Activated T-helper 17 cell treated with anti-CD3 and anti-CD28 coated beads, Interleukin-2, amount 50 U/mL, for 72 hours (primary cell): ENCODE data around the gene KIF1A. TPM values are rescaled to one million over a fixed set of nuclear protein-coding genes. Genes with fewer than 3 reads are reported as not detected.

Source experiments
- ATAC-seq: fragments of 150-1000 bp; cut with Tn5 transposase; replicated peaks from 2 replicates; pipeline ENCODE4 v1.10.0; 2021; ENCODE audit warnings: mild to moderate bottlenecking, moderate library complexity
- H3K27ac Mint-ChIP-seq: one replicate; pipeline ENCODE4 v1.8.0; 2022; ENCODE audit warnings: mixed read lengths
- H3K27me3 Mint-ChIP-seq: one replicate; pipeline ENCODE4 v1.8.0; 2022; ENCODE audit warnings: mixed read lengths
- H3K36me3 Mint-ChIP-seq: one replicate; pipeline ENCODE4 v1.8.0; 2022; ENCODE audit warnings: low read depth, mild to moderate bottlenecking, mixed read lengths
- H3K4me1 Mint-ChIP-seq: one replicate; pipeline ENCODE4 v1.8.0; 2022; ENCODE audit warnings: mixed read lengths
- H3K4me3 Mint-ChIP-seq: one replicate; pipeline ENCODE4 v1.8.0; 2022; ENCODE audit warnings: mild to moderate bottlenecking, mixed read lengths
- H3K9me3 Mint-ChIP-seq: one replicate; pipeline ENCODE4 v1.8.0; 2022; ENCODE audit warnings: mixed read lengths
- total RNA-seq, 2 donors: library from RNA; stranded (reverse); gene quantifications; one replicate each; pipeline ENCODE4 v1.2.3, GENCODE V29; 2022

The KIF1A gene
- total RNA-seq, 2 donors from 2014 or later: 0.37 to 1.1 TPM

DNA sequence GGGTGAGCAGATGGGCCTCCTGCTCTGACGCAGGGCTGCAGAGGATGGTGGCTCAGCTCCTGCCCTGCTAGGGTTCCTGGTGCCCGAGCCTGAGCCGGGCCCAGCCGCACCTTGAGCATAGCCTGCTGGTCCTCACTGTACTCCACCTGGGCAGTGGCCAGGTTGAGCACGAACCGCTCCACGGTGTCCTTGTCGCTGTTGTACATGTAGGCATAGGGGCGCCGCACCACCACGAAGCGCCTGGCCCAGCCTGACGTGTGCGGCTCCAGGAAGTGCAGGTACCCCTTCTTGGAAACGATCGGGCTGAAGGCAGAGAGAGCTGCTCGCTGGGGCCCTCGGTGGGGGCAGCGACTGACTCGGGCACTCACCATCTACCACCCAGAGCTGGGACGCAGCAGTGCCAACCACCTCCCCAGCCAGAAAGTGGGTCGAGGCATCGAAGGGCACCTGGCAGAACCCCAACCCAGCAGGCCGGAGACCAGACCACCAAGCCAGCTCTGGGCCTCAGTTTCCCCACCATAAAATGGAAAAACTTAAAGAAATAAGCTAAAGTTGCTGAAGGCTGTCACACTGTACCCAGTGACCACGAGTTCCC is 101.0 kb downstream of the KIF1A start:
- ATAC-seq: no peak
- H3K4me3 Mint-ChIP-seq: no peak overlapping the region
- no peaks in the 10 kb centered on the region for H3K4me1 Mint-ChIP-seq
- H3K27me3 Mint-ChIP-seq: peaks cover 3% of the 10 kb centered on the region
- H3K27ac Mint-ChIP-seq: no peak overlapping the region
- no peaks in the 10 kb centered on the region for H3K36me3 Mint-ChIP-seq
- H3K9me3 Mint-ChIP-seq: no peaks in the 10 kb centered on the region

DNA sequence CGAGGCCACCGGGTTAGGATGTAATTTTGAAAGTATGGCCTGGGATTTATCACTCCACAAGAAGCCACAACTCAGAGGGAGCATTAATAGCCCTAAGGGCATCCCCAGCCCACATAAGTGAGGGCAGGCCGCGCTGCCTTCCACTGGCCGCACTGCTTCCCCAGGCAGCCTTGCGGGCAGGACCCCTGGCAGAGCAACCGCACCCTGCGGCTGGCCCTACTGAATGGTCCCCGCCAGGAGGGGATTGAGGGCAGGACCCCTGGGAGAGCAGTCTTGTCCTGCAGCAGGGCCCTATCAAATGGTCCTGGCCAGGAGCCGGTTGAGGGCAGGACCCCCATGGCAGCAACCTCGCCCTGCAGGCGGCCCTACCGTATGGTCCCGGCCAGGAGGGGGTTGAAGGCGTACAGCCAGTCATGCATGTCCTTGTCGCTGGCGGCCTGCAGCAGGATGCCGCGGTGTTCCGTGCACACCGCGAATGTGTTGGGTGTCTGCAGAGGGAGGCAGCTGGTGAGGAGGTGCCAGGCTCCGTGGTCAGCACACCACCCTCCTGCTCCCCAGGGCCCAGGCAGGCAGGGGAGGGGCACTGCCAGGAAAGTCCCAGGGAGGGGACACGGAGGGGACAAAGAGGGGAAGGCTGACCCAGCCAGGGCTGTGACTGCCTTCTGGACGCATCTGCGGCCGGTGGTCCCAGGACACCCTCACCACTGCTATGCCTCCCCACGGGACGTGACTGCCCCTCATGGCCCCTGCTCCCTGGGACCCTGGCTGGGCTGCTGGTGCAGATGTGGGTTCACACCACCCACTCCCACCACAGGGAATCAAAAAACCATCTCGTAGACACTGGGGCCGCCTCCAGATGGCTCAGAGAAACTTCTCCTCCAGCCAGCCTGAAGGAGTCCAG is 102.1 kb downstream of the KIF1A start:
- ATAC-seq: no peak
- Mint-ChIP-seq H3K27ac (no peak overlapping the region), H3K36me3 (no peaks in the 10 kb centered on the region), H3K27me3 (peaks cover 3% of the 10 kb centered on the region), H3K4me1 (no peaks in the 10 kb centered on the region), H3K4me3 (no peak overlapping the region), H3K9me3 (no peaks in the 10 kb centered on the region)

DNA sequence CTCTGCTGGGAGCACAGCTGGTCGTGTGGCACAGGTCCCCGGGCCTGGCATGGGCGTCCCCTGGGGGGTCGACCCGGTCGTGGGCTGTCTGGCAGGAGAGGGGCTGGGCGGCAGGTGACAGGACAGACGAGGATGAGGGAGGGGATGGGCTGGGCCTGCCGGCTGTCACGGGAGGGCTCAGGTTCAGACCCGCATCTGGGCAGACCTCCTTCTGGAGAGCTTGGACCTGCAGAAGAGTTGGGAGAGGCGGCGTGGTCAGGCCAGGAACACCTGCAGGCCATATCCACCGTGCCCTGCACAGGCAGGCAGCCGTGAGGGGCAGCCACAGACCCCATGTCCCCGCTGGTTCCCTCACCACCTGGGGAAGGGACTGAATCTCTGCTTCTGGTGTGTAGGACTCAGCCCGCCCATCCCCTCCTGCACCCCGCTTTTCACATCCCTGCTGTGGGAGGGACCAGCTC is 102.8 kb downstream of the KIF1A start:
- no peak overlapping the region for H3K4me3 Mint-ChIP-seq
- no peak overlapping the region for H3K27ac Mint-ChIP-seq
- H3K4me1 Mint-ChIP-seq: no peaks in the 10 kb centered on the region
- no peaks in the 10 kb centered on the region for H3K36me3 Mint-ChIP-seq
- no peak for ATAC-seq
- peaks cover 3% of the 10 kb centered on the region for H3K27me3 Mint-ChIP-seq
- no peaks in the 10 kb centered on the region for H3K9me3 Mint-ChIP-seq

DNA sequence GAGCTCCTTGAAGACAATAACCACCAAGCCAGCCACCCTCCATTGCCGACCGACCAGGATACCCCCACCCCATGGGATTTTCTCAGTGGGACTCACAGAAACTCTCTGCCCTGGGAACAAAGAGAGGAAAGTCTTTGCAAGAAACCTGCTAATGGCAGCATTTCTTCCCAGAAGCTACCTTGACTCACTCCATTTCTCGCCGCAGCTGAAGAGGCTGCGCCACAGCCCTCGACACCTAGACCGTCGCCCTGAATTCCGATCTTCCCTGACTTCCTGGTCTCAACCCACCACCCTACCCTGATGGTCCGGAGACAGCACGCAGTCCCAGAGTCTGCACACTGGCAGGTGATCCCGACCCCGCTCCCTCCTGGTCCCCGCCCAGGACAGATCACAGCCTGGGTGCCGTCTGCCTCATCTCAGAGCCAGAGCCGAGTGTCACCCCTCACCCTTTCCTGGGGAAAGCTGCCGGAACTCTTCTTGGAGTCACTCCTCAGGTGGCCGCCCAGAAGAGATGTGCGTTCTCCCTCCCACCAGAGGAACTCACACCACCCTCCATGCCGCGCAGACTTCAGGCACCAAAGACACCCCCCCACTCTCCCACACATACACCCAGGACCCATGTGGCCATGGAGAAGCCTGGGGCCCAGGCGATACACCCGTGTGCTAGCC is 103.8 kb downstream of the KIF1A start:
- ATAC-seq: no peak
- no peaks in the 10 kb centered on the region for H3K9me3 Mint-ChIP-seq
- H3K36me3 Mint-ChIP-seq: no peaks in the 10 kb centered on the region
- no peak overlapping the region for H3K27ac Mint-ChIP-seq
- peaks cover 3% of the 10 kb centered on the region for H3K27me3 Mint-ChIP-seq
- H3K4me1 Mint-ChIP-seq: no peaks in the 10 kb centered on the region
- H3K4me3 Mint-ChIP-seq: no peak overlapping the region

DNA sequence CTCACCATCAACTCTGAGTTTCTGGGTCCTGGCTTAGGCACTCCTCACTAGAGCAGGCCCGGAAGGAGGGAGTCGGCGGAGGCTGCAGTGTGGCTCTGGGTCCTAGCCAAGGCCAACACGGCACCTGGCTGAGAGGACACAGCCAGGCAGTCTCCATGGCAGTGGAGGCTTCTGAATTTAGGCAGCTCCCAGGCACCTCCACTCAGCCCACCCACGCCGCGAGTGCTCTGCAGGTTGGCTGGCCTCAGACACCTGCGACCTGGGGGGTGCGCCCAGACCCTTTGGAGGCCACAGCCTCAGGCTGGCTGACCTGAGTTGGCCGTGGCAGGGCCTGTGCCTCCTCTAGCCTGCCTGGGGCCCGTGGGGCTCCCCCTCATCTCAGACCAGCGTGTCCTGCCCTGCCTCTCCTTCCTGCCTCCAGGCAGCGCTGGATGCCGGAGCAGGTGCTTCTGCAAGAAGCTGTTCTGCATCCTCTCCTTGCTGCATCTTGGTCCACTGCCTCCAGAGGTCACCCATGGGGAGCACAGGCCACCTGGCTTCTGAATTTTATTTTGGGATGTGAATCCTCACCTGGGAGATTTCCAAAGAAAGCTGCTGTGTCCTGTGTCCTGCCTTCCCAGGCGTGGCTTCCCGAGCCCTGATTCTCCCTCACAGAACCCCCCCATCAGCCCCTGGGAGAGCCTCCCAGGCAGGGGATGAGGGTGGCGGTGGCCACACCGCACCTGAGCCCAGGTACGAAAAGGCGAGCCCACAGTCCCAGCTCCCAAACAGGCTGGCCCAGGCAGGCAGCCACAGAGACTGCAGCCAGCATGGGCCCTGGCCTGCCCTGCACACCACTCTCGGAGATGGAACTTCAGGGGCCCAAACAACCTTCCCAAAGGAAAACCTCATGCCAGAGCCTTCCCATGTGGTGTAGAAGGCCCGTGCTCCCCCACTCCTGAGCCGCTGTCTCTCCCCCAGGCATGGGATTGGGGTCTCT is 105.0 kb downstream of the KIF1A start:
- H3K9me3 Mint-ChIP-seq: no peaks in the 10 kb centered on the region
- ATAC-seq: no peak
- no peak overlapping the region for H3K27ac Mint-ChIP-seq
- no peak overlapping the region for H3K4me3 Mint-ChIP-seq
- peaks cover 3% of the 10 kb centered on the region for H3K27me3 Mint-ChIP-seq
- no peaks in the 10 kb centered on the region for H3K36me3 Mint-ChIP-seq
- no peaks in the 10 kb centered on the region for H3K4me1 Mint-ChIP-seq

GRCh38 chr2:240713928-240714746 is 105.9 kb downstream of the KIF1A start:
- Mint-ChIP-seq H3K27me3 (peaks cover 3% of the 10 kb centered on the region), H3K36me3 (no peaks in the 10 kb centered on the region), H3K4me3 (no peak overlapping the region), H3K4me1 (no peaks in the 10 kb centered on the region), H3K9me3 (no peaks in the 10 kb centered on the region), H3K27ac (no peak overlapping the region)
- ATAC-seq: no peak

- H3K9me3 Mint-ChIP-seq: no peaks in the 10 kb centered on the region
- no peak overlapping the region for H3K4me3 Mint-ChIP-seq
- no peak overlapping the region for H3K27ac Mint-ChIP-seq
- no peaks in the 10 kb centered on the region for H3K4me1 Mint-ChIP-seq
- ATAC-seq: no peak
- peaks cover 3% of the 10 kb centered on the region for H3K27me3 Mint-ChIP-seq
- no peaks in the 10 kb centered on the region for H3K36me3 Mint-ChIP-seq
Observed at GRCh38 chr2:240713071-240713927, 106.7 kb downstream of the KIF1A start.

DNA sequence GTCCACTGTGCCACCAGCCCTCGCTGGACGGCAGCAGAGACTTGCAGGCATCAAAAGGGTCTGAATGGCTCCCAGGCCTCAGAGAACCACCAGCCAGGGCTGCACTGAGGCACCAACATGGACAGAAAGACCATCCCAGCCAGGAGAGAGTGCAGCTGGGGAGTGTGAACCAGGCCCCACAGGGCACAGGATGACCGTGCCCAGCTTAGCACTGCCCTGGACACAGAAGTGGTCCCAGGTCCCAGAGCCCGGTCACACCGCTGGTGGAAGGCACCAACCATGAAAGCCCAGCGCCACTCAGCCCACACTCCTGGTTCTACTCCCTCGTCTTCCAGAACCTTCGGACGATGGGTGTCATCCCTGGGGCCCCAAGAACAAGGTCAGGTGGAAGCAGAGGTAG is 107.9 kb downstream of the KIF1A start:
- Mint-ChIP-seq H3K27me3 (peaks cover 3% of the 10 kb centered on the region), H3K4me1 (no peaks in the 10 kb centered on the region), H3K36me3 (no peaks in the 10 kb centered on the region)

DNA sequence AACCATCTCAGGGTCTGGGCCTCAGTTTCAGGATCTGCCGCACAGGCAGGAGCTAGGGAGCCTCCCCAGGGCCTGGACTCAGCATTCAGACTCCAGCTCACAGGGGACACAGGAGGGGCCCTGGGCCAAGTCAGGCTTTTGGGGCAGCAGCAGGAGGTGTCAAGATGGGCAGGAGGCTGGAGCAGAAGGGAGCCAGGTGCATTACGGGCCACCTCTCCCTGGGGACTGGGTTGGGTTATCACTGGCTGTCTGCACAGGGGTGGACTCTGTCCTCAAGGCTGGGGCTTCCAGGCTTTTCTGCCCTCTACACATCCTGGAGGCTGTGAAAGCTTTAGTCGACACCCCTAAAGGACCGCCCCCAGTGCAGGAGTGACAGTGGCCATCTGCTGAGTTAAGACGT is 108.3 kb downstream of the KIF1A start:
- Mint-ChIP-seq H3K27me3 (peaks cover 3% of the 10 kb centered on the region), H3K27ac (no peak overlapping the region), H3K9me3 (no peaks in the 10 kb centered on the region)

More for the DNA sequence above, 107.9 kb downstream of the KIF1A start:
- ATAC-seq: no peak
- no peak overlapping the region for H3K27ac Mint-ChIP-seq
- no peak overlapping the region for H3K4me3 Mint-ChIP-seq
- H3K9me3 Mint-ChIP-seq: no peaks in the 10 kb centered on the region

GRCh38 chr2:240711296-240711695 is 108.7 kb downstream of the KIF1A start:
- ATAC-seq: no peak
- no peak overlapping the region for H3K27ac Mint-ChIP-seq
- no peaks in the 10 kb centered on the region for H3K9me3 Mint-ChIP-seq
- H3K27me3 Mint-ChIP-seq: peaks cover 3% of the 10 kb centered on the region
- H3K4me1 Mint-ChIP-seq: no peaks in the 10 kb centered on the region
- H3K36me3 Mint-ChIP-seq: no peaks in the 10 kb centered on the region
- H3K4me3 Mint-ChIP-seq: no peak overlapping the region

More for the DNA sequence above, 108.3 kb downstream of the KIF1A start:
- Mint-ChIP-seq H3K4me3 (no peak overlapping the region), H3K36me3 (no peaks in the 10 kb centered on the region), H3K4me1 (no peaks in the 10 kb centered on the region)
- no peak for ATAC-seq

DNA sequence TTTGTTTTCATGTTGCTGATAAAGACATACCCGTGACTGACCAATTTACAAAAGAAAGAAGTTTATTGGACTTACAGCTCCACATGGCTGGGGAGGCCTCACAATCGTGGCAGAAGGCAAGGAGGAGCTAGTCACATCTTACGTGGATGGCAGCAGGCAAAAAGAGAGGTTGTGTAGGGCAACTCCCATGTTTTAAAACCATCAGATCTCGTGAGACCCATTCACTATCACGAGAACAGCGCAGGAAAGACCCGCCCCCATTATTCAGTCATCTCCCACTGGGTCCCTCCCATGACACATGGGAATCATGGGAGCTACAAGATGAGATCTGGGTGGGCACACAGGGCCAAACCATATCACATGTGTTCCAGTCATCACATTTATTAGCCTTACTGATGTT is 111.6 kb downstream of the KIF1A start:
- Mint-ChIP-seq H3K4me3 (no peak overlapping the region), H3K4me1 (peaks cover 12% of the 10 kb centered on the region), H3K36me3 (no peaks in the 10 kb centered on the region), H3K9me3 (no peaks in the 10 kb centered on the region), H3K27ac (no peak overlapping the region), H3K27me3 (peaks cover 11% of the 10 kb centered on the region)
- ATAC-seq: no peak

DNA sequence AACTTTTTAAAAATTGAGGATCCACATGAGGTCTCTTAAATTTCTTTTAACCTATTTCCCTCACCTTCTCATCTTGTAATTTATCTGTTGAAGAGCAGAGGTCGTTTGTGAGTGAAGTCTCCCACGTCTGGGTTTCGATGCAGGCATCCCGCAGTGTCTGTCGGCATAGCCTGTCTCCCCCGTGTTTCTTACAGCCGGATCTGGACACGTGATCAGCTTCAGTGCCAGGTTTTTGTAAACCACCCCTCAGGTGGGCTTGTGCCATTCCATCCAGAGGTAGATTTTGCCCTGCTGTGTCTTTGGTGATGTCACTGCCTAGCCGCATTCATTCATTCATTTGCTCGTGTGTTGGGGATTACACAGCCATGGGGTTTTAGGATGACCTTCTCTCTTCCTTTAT is 112.2 kb downstream of the KIF1A start:
- H3K4me1 Mint-ChIP-seq: peaks cover 12% of the 10 kb centered on the region

More for the DNA sequence above, 112.2 kb downstream of the KIF1A start:
- H3K4me3 Mint-ChIP-seq: no peak overlapping the region
- no peak overlapping the region for H3K27ac Mint-ChIP-seq
- H3K36me3 Mint-ChIP-seq: no peaks in the 10 kb centered on the region
- no peaks in the 10 kb centered on the region for H3K9me3 Mint-ChIP-seq
- H3K27me3 Mint-ChIP-seq: peaks cover 11% of the 10 kb centered on the region
- no peak for ATAC-seq
